Testis (tissue), 2 donors: ENCODE results near the gene CABCOCO1.

Source experiments
- CTCF ChIP-seq, 3 experiments: fragments of 450-650 bp in 2 of 3; fragments of 200-600 bp in 1 of 3; sonication (generic) in 1 of 3; IDR thresholded peaks; one replicate each; pipeline ENCODE4 v1.5.1; 2016 to 2019; ENCODE audit warnings: antibody characterized with exemption in 3 of 3, mild to moderate bottlenecking in 2 of 3, moderate library complexity in 1 of 3
- POLR2A ChIP-seq: fragments of 450-650 bp; IDR thresholded peaks from one replicate; pipeline ENCODE4 v1.6.1; 2017; ENCODE audit warnings: antibody characterized with exemption, mild to moderate bottlenecking, moderate library complexity

- TF ChIP-seq CTCF (IDR thresholded peaks at IDR 0.05): no peak
- TF ChIP-seq POLR2A: no peak
Observed at GRCh38 chr10:61632057-61632670, 30.6 kb upstream of the CABCOCO1 start.
